HCEC 1CT (cell line): Measurements from ENCODE around the gene PYROXD2.

Experiments
- DNase-seq: peaks from one replicate; pipeline ENCODE4 v3.0.0-alpha.2; 2017

Gene PYROXD2

GRCh38 chr10:98390406-98390805 lies 24.6 kb downstream of the PYROXD2 start:
- DNase-seq = no peak

DNA sequence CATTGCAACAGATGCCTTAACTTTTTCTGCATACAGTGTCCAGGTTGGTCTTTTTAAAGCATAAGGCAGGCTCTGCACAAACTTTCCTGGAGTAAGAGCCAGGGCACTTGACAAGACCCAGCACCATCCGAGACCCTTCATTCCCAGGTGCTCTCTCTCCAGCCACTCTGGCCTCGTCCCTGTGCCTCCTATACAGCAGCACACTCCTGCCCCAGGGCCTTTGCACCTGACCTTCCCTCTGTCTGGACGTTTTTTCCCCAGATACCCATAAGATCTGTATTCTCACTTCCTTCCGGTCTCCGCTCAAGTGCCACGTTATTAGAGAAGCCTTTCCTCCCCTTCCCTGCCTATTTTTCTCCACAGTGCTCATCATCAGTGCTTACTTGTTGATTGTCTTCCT lies 25.6 kb downstream of the PYROXD2 start:
- no peak for DNase-seq

- no peak for DNase-seq
Measured at GRCh38 chr10:98388101-98388655, 26.8 kb downstream of the PYROXD2 start.

GRCh38 chr10:98384531-98385133 lies 30.4 kb downstream of the PYROXD2 start:
- no peak for DNase-seq

GRCh38 chr10:98383869-98384268 lies 31.1 kb downstream of the PYROXD2 start:
- no peak for DNase-seq

DNA sequence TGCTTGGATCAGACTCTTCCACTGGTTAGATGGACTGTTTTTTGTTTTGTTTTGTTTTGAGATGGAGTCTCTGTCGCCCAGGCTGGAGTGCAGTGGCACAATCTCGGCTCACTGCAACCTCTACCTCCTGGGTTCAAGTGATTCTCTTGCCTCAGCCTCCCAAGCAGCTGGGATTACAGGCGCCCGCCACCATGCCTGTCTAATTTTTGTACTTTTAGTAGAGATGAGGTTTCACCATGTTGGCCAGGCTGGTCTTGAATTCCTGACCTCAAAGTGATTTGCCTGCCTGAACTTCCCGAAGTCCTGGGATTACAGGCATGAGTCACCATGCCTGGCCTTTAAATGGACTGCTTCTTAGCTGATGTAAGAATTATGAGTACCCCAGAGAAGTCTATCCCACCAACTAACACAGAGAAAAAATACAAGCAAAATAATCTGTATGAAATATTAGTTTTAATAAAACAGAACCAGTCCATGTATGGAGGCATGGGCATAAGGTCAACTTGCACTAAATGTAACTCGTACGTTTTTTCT lies 31.8 kb downstream of the PYROXD2 start:
- peak; percentile 85 for DNase-seq

GRCh38 chr10:98382691-98383101 lies 32.3 kb downstream of the PYROXD2 start:
- no peak for DNase-seq

GRCh38 chr10:98380493-98381339 lies 34.3 kb downstream of the PYROXD2 start:
- DNase-seq = no peak

- peak; percentile 30 for DNase-seq
Measured at GRCh38 chr10:98378722-98379121, 36.3 kb downstream of the PYROXD2 start.

- DNase-seq = no peak
Measured at GRCh38 chr10:98377536-98377935, 37.4 kb downstream of the PYROXD2 start.

- DNase-seq = no peak
Measured at GRCh38 chr10:98377001-98377400, 38.0 kb downstream of the PYROXD2 start.

- DNase-seq = no peak
Measured at GRCh38 chr10:98376485-98376884, 38.5 kb downstream of the PYROXD2 start.

DNA sequence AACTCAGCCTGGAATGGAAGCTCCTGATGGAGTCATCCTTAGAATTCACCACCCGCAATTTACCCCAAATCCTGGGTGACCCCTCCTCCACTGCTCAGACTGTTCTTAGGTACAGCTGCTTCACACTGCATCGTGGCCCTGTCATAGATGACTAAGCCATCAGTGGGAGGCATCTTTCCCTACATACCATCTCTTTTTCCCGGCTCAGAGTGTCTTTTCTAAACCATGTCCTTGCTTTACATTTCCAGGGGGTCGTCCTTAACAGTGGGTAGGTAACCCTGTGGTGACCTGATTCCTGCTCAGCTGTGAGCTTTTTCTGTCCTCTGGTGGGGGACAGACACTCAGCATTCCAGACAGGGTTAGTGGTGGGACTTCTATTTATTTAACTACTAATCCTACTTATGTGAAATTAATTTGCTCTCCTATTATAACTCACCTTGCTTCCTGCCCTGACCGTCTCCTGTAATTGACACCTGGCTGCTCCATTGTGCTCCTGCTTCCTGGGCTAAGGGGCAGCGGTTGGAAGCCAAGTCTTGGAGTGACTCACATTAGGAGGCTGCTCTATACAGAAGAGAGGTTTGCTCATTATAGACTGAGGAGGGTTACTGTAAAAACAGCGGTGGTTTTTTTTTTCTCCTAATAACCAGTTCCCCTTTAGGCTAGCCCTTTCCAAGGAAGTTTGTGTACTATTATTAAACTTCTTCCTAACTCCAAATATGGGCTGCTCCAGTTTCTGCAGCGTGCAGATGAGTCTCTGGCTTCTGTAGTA lies 40.6 kb downstream of the PYROXD2 start:
- peak; percentile 82 for DNase-seq

- no peak for DNase-seq
Measured at GRCh38 chr10:98373260-98374040, 41.5 kb downstream of the PYROXD2 start.

DNA sequence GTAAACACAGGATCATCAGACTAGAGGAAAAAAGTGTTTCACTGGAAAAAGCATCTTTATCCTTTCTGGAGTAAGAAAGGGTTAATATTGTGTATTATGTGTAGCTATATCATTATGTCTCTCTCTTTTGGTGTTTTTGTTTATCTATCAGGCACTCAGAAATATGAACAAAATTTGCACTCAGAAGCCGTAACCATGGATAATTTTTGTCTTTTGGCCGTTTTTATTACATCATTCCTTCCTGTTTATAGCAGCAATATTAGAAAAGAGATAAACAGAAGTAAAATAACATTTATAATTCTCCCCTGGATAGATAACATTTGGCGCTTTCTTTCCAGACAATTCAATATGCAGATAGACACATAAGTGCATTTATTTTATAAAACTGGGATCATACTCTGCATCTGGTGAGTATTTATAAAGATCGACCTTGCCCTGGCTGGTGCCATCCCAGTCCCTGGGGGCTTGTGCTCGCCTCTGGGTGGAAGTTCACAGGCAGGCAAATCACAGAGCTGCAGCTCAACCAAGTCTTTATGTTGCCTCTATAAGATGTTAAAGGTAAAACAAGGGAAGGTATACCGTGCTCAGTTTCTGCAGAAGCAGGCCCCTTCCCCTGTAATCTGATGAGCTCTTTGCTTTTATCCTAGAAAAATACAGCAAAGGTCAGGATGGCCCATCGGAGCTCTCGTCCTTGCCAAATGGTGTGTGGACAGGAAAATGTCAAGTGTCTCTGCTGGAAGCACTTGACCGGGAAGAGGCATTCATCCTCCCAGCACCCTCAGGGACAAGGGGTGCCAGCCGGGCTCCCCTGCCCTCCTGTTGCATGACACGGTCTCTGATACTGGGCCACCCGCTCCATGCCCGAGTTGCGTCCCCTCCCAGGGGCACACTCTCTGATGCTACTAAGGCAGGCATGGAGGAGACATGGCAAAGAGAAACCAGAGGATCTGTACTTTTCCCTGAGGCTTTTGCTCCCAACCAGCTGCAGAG lies 43.9 kb downstream of the PYROXD2 start:
- no peak for DNase-seq

DNA sequence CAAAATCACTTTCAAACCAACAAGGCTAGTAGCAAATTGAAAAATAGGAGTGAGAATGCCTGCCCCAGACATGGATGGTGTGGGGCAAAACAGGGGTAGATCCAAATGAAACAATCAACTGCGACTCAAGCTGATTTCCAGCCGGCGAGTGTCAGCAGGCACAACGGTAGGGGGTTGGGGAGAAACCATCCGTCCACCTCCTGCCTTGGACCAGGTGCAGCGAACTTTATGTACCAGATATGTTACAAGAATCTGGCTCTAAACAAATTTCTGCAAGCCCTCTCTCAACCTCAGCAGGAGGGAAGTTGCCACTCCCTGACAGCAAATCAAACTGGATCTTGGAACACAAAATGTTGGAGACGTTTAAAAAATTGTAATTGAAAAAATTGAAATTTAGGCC lies 45.2 kb downstream of the PYROXD2 start:
- no peak for DNase-seq

DNA sequence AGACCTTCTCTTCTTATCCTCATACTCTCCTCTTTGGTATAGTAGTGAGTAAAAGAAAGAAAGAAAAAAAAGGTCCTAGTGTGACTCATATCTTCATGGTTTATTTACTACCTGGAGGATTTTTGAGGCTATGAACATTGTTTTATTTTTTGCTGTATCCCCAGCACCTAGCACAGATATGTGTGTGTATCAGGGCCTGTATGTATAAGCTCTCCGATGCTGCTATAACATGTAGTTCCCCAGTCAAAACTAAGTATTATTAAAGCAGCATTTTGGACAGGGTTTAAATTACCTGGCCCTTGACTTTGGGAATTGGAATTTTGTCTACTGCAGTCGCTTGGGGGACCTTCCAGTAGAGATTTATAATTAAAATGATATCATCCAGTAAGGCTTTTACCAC lies 46.3 kb downstream of the PYROXD2 start:
- DNase-seq = no peak

GRCh38 chr10:98367604-98368451 lies 47.2 kb downstream of the PYROXD2 start:
- DNase-seq = no peak

DNA sequence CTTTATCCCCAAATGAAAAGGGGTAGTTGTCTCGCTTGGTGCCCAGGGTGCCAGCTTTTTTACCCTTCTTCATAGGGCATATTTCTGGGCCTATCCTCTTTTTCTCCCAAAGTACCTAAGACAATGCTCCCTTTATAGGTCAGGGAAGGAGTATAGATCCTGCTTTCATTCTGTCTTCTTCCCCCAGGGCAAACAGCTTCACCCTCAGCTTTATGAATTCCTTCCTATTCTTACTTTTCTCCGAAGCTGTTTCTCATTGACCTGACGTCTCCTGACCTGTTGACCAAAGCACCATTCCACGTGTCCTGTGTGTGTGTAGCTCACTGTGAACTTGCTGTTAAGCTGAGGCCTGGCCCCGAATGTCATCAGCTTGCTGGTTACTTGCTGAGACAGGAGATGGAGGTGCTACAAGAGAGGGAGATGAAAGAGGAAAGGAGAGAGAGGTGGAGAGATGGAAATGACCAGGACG lies 48.9 kb downstream of the PYROXD2 start:
- no peak for DNase-seq
